Right lobe of liver (tissue), 6 donors: ENCODE data around the gene C1QTNF8. TPM values are rescaled to one million over a fixed set of nuclear protein-coding genes. Genes with fewer than 3 reads are reported as not detected.

Source experiments
- ATAC-seq, 4 donors: fragments of 200-7000 bp; cut with Tn5 transposase; one replicate each; pipeline ENCODE4 v1.9.1; 2020; ENCODE audit warnings: mild to moderate bottlenecking in 4 of 4, moderate library complexity in 4 of 4
- DNase-seq, 3 donors: peaks; one replicate each; pipeline ENCODE4 v3.0.0-alpha.2; 2020
- H3K27ac ChIP-seq, 3 donors: fragments of 200-600 bp; one replicate each; pipeline ENCODE4 v1.8.0; 2022
- H3K27me3 ChIP-seq, 2 donors: fragments of 200-600 bp; one replicate each; pipeline ENCODE4 v1.8.0; 2022
- H3K36me3 ChIP-seq, 4 donors: fragments of 200-600 bp; sonication (generic) in 1 of 4; one replicate each; pipeline versions ENCODE4 v1.5.1 to v1.8.0; 2017 to 2022; ENCODE audit warnings: control low read depth in 1 of 4
- H3K4me1 ChIP-seq, 4 donors: fragments of 200-600 bp; sonication (generic) in 1 of 4; one replicate each; pipeline versions ENCODE4 v1.5.1 to v1.8.0; 2017 to 2022; ENCODE audit warnings: control low read depth in 1 of 4
- H3K4me3 ChIP-seq, 3 donors: fragments of 200-600 bp; one replicate each; pipeline ENCODE4 v1.8.0; 2022
- H3K9me3 ChIP-seq, 4 donors: fragments of 200-600 bp; sonication (generic) in 1 of 4; one replicate each; pipeline versions ENCODE4 v1.5.1 to v1.8.0; 2017 to 2022; ENCODE audit warnings: control low read depth in 1 of 4
- POLR2A ChIP-seq: fragments of 450-650 bp; IDR thresholded peaks from one replicate; pipeline ENCODE4 v1.6.1; 2017; ENCODE audit warnings: antibody characterized with exemption, mild to moderate bottlenecking
- WGBS: methylation state at CpG from one replicate; pipeline ENCODE4 v1.1.6; 2018; ENCODE audit warnings: low coverage, low lambda C conversion rate; ENCODE audit not compliant: insufficient coverage; ENCODE audit errors: missing lambda C conversion rate; 5-methylcytosine and 5-hydroxymethylcytosine counted together
- intact Hi-C, 2 donors: fragments of 100-400 bp; cut with DNase I; formaldehyde crosslinking; loops; one replicate each; pipeline versions ENCODE4 v1.11.2 to v1.14.1; 2022
- total RNA-seq, 6 experiments: library from RNA; depleted of rRNA in 2 of 6; stranded (reverse); fragments of >200 nt in 2 of 6; fragmentation: NEBNext Ultra II Directional in 3 of 6; extraction: Animal tissue kit (Norgen Biotek cat#: 25700) in 3 of 6; gene quantifications; one replicate each; pipeline versions ENCODE4 v1.1.0 to v1.2.4, GENCODE V29; 2016 to 2023
- TF ChIP-seq, protein P1 (sequence below), 4 donors: fragments of 200-600 bp in 3 of 4; fragments of 450-650 bp in 1 of 4; IDR thresholded peaks; one replicate each; pipeline versions ENCODE4 v1.5.1 to v1.8.0; 2016 to 2022; ENCODE audit warnings: antibody characterized with exemption in 4 of 4, mild to moderate bottlenecking in 2 of 4
- donor health status: DM: no; HTN: yes; CAD: no.
- donor health status: DM: no; HTN: no; CAD: no.
- donor health status: DM: no; HTN: no; CAD: no.
- donor health status: DM: no; HTN: yes; CAD: no.
- donor health status: DM: no; HTN: yes; CAD: no.

The C1QTNF8 gene
- total RNA-seq, 6 experiments from 2014 or later, result not detected

DNA sequence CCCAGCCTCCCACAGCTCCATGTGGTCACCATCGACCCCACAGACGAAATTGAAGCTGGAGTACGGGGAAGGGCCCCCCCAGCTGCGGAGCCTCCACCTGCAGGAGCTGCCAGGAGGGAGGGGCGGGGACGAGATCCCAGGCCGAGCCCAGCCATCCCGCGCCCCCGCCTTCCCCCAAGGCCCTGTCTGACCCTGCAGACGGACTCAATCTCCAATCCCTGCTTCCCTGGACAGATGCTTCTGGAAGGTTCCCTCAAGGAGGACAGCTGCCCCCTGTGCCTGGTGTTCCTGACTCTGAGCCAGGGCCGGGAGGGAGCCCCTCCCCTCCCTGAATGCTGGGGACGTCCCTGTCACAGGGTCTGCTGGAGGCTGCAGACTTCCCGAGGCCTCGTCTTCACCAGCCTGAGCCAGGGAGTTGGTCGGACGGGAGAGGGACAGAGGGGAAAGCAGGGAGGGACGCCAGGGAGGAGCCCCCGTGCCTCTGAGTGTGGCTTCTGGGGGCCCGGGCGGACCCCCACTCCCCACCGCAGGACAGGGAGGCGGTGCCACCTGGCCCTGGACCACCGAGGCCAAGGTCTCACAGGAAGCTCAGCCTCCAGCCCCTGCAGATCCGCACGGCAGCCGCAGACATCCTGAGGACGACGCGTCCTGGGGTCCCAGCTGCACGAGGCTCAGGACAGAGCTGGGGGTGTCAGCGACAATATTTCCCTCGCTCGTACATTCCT is 21.3 kb upstream of the C1QTNF8 start:
- intact Hi-C loops, result no loop called here
- DNase-seq, result no peak
- ATAC-seq, result no peak
- Histone ChIP-seq H3K4me3 (no peak overlapping the region), H3K4me1 (no peaks in the 10 kb centered on the region), H3K27ac (no peak overlapping the region), H3K27me3 (no peaks in the 10 kb centered on the region), H3K9me3 (no peaks in the 10 kb centered on the region), H3K36me3 (no peaks in the 10 kb centered on the region)
- TF ChIP-seq POLR2A, result no peak
- TF ChIP-seq, protein P1, sequence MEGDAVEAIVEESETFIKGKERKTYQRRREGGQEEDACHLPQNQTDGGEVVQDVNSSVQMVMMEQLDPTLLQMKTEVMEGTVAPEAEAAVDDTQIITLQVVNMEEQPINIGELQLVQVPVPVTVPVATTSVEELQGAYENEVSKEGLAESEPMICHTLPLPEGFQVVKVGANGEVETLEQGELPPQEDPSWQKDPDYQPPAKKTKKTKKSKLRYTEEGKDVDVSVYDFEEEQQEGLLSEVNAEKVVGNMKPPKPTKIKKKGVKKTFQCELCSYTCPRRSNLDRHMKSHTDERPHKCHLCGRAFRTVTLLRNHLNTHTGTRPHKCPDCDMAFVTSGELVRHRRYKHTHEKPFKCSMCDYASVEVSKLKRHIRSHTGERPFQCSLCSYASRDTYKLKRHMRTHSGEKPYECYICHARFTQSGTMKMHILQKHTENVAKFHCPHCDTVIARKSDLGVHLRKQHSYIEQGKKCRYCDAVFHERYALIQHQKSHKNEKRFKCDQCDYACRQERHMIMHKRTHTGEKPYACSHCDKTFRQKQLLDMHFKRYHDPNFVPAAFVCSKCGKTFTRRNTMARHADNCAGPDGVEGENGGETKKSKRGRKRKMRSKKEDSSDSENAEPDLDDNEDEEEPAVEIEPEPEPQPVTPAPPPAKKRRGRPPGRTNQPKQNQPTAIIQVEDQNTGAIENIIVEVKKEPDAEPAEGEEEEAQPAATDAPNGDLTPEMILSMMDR (IDR thresholded peaks at IDR 0.05), result no peak
- 40% methylated on average over 1 of the region's 34 CpGs for WGBS

DNA sequence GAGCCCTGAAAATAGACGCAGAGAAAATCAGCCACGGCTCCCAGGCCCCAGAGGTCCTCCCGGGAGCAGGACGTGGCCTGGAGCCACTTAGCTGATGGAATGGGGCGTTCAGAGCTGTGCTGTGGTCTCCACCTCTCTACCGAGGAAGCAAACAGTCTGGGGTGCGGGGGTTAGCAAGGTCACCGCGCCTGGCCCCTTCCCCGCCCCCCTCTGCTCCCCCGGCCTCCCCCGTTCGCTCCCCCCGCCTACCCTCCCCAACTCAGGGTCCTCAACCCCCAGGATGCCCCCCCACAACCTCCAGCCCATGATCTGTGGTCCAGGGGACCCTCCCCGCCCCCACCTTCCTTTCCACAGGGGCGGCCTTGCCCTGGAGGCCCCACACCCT is 20.6 kb upstream of the C1QTNF8 start:
- no peaks in the 10 kb centered on the region for H3K27me3 ChIP-seq
- no peak for DNase-seq
- intact Hi-C loops, result no loop called here

DNA sequence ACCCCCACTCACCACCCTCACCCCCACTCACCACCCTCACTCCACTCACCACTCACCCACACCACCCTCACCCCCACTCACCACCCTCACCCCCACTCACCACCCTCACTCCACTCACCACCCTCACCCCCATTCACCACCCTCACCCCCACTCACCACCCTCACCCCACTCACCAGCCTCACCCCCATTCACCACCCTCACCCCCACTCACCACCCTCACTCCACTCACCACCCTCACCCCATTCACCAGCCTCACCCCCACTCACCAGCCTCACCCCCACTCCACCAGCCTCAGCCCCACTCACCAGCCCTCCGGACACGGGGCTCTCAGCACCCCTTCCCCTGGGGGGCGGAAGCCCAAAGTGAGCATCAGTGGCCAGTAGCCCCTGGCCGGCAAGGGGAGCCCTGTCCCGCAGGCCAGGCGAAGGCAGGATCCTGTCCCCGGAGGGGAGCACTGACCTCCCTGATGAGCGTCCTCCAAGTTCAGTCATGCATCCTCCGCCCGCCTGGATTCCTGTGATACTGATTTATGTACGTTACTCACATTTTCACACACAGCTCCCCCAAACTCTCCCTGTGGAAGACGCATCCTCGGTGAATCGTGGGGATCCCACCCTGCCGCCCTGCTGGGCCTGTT is 18.0 kb upstream of the C1QTNF8 start:
- Histone ChIP-seq H3K36me3 (no peaks in the 10 kb centered on the region), H3K4me3 (no peak overlapping the region), H3K27ac (no peak overlapping the region), H3K4me1 (no peaks in the 10 kb centered on the region), H3K9me3 (no peaks in the 10 kb centered on the region), H3K27me3 (no peaks in the 10 kb centered on the region)
- WGBS, result 87% methylated on average over 8 of the region's 15 CpGs
- TF ChIP-seq POLR2A, result no peak
- TF ChIP-seq, protein P1 (IDR thresholded peaks at IDR 0.05), result no peak
- ATAC-seq (no peak), DNase-seq (no peak)
- intact Hi-C loops, result no loop called here

More for the DNA sequence above, 20.6 kb upstream of the C1QTNF8 start:
- no peaks in the 10 kb centered on the region for H3K9me3 ChIP-seq
- H3K36me3 ChIP-seq, result no peaks in the 10 kb centered on the region
- H3K4me3 ChIP-seq, result no peak overlapping the region
- H3K27ac ChIP-seq, result no peak overlapping the region
- H3K4me1 ChIP-seq, result no peaks in the 10 kb centered on the region
- 76% methylated on average over 3 of the region's 16 CpGs for WGBS
- ATAC-seq, result no peak
- TF ChIP-seq, protein P1 (IDR thresholded peaks at IDR 0.05), result no peak
- TF ChIP-seq POLR2A, result no peak

DNA sequence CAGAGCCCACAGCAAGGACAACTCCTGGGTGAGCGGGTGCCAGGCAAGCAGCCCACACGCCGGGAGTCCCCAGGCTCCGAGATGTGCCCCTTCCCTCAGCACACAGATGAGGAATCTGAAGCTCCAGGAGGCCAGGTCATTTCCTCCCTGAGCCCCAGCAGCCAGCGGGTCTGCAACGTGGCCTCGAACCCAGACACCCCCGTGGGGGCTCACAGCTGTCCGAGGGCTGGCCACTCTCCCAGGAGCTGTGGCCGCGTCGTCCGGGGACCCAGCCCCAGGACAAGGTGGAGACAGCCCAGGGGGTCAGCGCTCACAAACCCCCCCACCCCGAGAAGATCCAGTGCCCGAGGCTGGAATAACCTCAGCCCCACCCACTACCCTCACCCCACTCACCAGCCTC is 17.4 kb upstream of the C1QTNF8 start:
- no peaks in the 10 kb centered on the region for H3K27me3 ChIP-seq
- intact Hi-C loops, result no loop called here
- no CpG with 5 or more reads among the region's 16 CpGs for WGBS
- DNase-seq (no peak), ATAC-seq (no peak)
- H3K36me3 ChIP-seq, result no peaks in the 10 kb centered on the region
- no peaks in the 10 kb centered on the region for H3K9me3 ChIP-seq
- no peak overlapping the region for H3K27ac ChIP-seq
- no peak overlapping the region for H3K4me3 ChIP-seq
- peaks cover 0 to 3% (median 0%) of the 10 kb centered on the region in 4 donors for H3K4me1 ChIP-seq
- TF ChIP-seq, protein P1 (IDR thresholded peaks at IDR 0.05), result no peak
- no peak for TF ChIP-seq POLR2A
